RWPE2 (cell line): ENCODE results near the gene CNPY2.
"Not testable (repeated sequence)": the region's sequence is repeated elsewhere in the genome, so short reads cannot be mapped to it uniquely, and the experiment has no call there.

ENCODE experiments used
- ATAC-seq: fragments of 200-7000 bp; cut with Tn5 transposase; 3 replicates; pipeline ENCODE4 v1.9.1; 2021; ENCODE audit warnings: low read depth
- DNase-seq: peaks from one replicate; pipeline ENCODE4 v3.0.0-alpha.2; 2020; ENCODE audit warnings: low spot score
- H3K27ac ChIP-seq: fragments of 450-650 bp; 2 replicates; pipeline ENCODE4 v1.5.1; 2017; ENCODE audit warnings: mild to moderate bottlenecking; ENCODE audit not compliant: poor library complexity, severe bottlenecking
- H3K27me3 ChIP-seq: fragments of 250-450 bp; sonication (Bioruptor Pico); 2 replicates; pipeline ENCODE4 v1.5.1; 2021; ENCODE audit warnings: mild to moderate bottlenecking, moderate library complexity; ENCODE audit not compliant: insufficient read depth, poor library complexity, severe bottlenecking
- H3K36me3 ChIP-seq: fragments of 250-450 bp; sonication (Bioruptor Pico); 2 replicates; pipeline ENCODE4 v1.5.1; 2020; ENCODE audit warnings: low read depth, mild to moderate bottlenecking, moderate library complexity
- H3K4me1 ChIP-seq: fragments of 250-450 bp; sonication (Bioruptor Pico); 2 replicates; pipeline ENCODE4 v1.5.1; 2021; ENCODE audit warnings: mild to moderate bottlenecking, moderate library complexity; ENCODE audit not compliant: insufficient read depth, poor library complexity, severe bottlenecking
- H3K4me3 ChIP-seq: fragments of 250-450 bp; sonication (Bioruptor Pico); 2 replicates; pipeline ENCODE4 v1.5.1; 2021; ENCODE audit warnings: mild to moderate bottlenecking, moderate library complexity; ENCODE audit not compliant: severe bottlenecking
- H3K9me3 ChIP-seq: fragments of 250-450 bp; sonication (Bioruptor Pico); 2 replicates; pipeline ENCODE4 v1.5.1; 2021; ENCODE audit warnings: mild to moderate bottlenecking, moderate library complexity; ENCODE audit not compliant: severe bottlenecking
- CTCF ChIP-seq: fragments of 450-650 bp; IDR thresholded peaks from one replicate; pipeline ENCODE4 v1.5.1; 2017; ENCODE audit warnings: mild to moderate bottlenecking, moderate library complexity; ENCODE audit not compliant: poor library complexity, severe bottlenecking

Gene CNPY2

GRCh38 chr12:56297400-56297799, 18.4 kb downstream of the CNPY2 start:
- no peak for TF ChIP-seq CTCF
- DNase-seq (no peak), ATAC-seq (no peak)
- Histone ChIP-seq H3K27ac (no peak overlapping the region), H3K4me3 (no peak overlapping the region), H3K4me1 (peaks cover 10% of the 10 kb centered on the region), H3K36me3 (peaks cover 41% of the 10 kb centered on the region), H3K9me3 (no peaks in the 10 kb centered on the region), H3K27me3 (no peaks in the 10 kb centered on the region)

- no peak for TF ChIP-seq CTCF
- Histone ChIP-seq H3K9me3 (no peaks in the 10 kb centered on the region), H3K27me3 (no peaks in the 10 kb centered on the region), H3K27ac (no peak overlapping the region), H3K36me3 (peaks cover 38% of the 10 kb centered on the region), H3K4me3 (no peak overlapping the region), H3K4me1 (peaks cover 18% of the 10 kb centered on the region)
- DNase-seq: no peak
- ATAC-seq: no peak
Measured at GRCh38 chr12:56296295-56296694, 19.5 kb downstream of the CNPY2 start.

- DNase-seq: no peak
- no peak for TF ChIP-seq CTCF
- H3K27me3 ChIP-seq: no peaks in the 10 kb centered on the region
- peaks cover 18% of the 10 kb centered on the region for H3K4me1 ChIP-seq
- H3K9me3 ChIP-seq: no peaks in the 10 kb centered on the region
- no peak overlapping the region for H3K4me3 ChIP-seq
- no peak for ATAC-seq
- H3K27ac ChIP-seq: no peak overlapping the region
- peaks cover 59% of the 10 kb centered on the region for H3K36me3 ChIP-seq
Measured at GRCh38 chr12:56293795-56294194, 22.0 kb downstream of the CNPY2 start.

GRCh38 chr12:56288705-56289387, 26.9 kb downstream of the CNPY2 start:
- peaks cover 54% of the 10 kb centered on the region for H3K36me3 ChIP-seq
- no peaks in the 10 kb centered on the region for H3K27me3 ChIP-seq
- DNase-seq: no peak
- peaks cover 14% of the 10 kb centered on the region for H3K4me1 ChIP-seq
- H3K4me3 ChIP-seq: no peak overlapping the region
- no peaks in the 10 kb centered on the region for H3K9me3 ChIP-seq
- no peak for ATAC-seq
- TF ChIP-seq CTCF: no peak
- no peak overlapping the region for H3K27ac ChIP-seq

GRCh38 chr12:56286044-56286830, 29.6 kb downstream of the CNPY2 start:
- ATAC-seq (no peak), DNase-seq (no peak)
- H3K27me3 ChIP-seq: no peaks in the 10 kb centered on the region
- peaks cover 6% of the 10 kb centered on the region for H3K4me1 ChIP-seq
- peaks cover 78% of the 10 kb centered on the region for H3K36me3 ChIP-seq
- H3K4me3 ChIP-seq: no peak overlapping the region
- peaks cover 2% of the 10 kb centered on the region for H3K9me3 ChIP-seq
- H3K27ac ChIP-seq: no peak overlapping the region
- no peak for TF ChIP-seq CTCF

GRCh38 chr12:56284263-56284662, 31.5 kb downstream of the CNPY2 start:
- H3K27me3 ChIP-seq, DNase-seq: not testable (repeated sequence)

More at GRCh38 chr12:56284263-56284662, 31.5 kb downstream of the CNPY2 start:
- not testable (repeated sequence) for H3K4me1 ChIP-seq, H3K27ac ChIP-seq, ATAC-seq, H3K4me3 ChIP-seq, H3K9me3 ChIP-seq
- H3K36me3 ChIP-seq: peaks cover 74% of the 10 kb centered on the region
